LNCaP clone FGC (cell line): ENCODE results near the gene CRABP2.

Experiments used
- DNase-seq: peaks from one replicate; pipeline ENCODE4 v3.0.0-alpha.2; 2011; ENCODE audit warnings: low read depth
- H3K4me3 ChIP-seq: 2 replicates; pipeline ENCODE4 v1.5.1; 2011; ENCODE audit warnings: mild to moderate bottlenecking, low read depth, low read length, control low read depth
- CTCF ChIP-seq: IDR thresholded peaks from 2 replicates; pipeline ENCODE4 v1.5.1; 2012; ENCODE audit warnings: mild to moderate bottlenecking; ENCODE audit not compliant: control insufficient read depth, insufficient read depth; ENCODE audit errors: extremely low read depth

Gene CRABP2

DNA sequence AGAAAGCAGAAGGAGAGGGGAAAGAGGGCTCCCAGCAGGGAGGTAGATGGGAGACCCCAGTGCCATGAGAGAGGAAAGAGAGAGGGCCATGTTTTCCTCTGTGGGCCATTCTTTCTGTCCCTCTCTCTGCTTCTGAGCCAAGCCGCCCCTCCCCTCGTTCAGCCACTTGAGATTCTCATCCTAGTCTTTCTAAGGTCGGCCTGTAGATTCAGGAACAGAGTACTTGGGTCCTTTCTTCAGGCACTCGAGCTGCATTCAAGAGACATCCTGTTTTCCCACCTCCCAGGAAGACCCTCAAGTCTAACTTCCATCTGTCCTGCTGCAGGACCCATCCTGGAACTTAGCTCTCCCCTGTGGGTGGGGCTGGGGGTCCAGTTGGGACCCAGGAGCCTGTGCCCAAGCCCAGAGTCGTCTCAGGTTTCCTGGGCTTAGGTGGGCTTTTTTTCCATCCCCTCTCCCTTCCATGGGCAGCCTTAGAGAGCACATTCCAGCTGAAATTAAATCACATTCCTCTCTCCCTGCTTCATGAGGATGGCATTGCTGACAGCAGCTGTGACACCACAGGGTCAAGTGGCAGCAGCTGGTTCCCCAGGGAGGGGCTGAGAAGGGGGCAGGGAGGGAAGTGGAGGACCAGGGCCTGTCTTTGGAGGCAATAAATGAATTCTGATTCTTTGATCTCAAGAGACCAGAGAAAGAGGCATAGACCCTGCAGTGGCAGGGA lies 41.2 kb downstream of the CRABP2 start:
- no peak for DNase-seq
- TF ChIP-seq CTCF = no peak
- no peak overlapping the region for H3K4me3 ChIP-seq

DNA sequence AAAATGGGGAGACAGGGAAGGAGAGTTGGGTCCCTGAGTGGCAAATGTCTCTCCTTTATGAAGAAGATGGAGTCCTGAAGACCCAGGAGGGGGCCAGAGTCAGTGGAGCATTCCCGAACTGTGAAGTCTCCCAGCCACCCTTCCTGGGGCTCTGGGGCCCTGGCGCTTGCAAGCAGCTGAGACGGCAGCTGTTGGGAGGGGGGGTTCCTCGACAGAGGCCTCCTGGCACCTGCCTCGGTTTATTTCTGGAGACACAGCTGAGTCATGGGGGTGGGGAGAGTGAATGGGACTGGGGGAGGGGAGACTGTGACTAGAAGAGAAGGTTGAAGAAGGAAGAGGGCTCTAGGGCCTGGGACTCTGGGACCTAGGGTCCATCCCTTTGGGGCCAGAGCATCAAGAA lies 42.2 kb downstream of the CRABP2 start:
- H3K4me3 ChIP-seq = no peak overlapping the region
- no peak for TF ChIP-seq CTCF
- no peak for DNase-seq

DNA sequence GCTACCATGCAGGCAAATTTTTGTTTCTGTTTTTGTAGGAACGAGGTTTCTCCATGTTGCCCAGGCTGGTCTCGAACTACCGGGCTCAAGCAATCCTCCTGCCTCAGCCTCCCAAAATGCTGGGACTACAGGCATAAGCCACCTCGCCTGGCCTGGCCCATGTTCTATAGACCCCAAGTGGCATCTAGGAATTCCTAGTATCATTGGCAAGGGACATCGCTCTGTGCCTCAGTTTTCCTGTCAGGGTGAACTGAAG lies 42.7 kb downstream of the CRABP2 start:
- TF ChIP-seq CTCF = no peak
- H3K4me3 ChIP-seq = no peak overlapping the region
- DNase-seq = no peak

GRCh38 chr1:156662005-156662799 lies 43.2 kb downstream of the CRABP2 start:
- TF ChIP-seq CTCF = no peak
- H3K4me3 ChIP-seq = no peak overlapping the region
- DNase-seq = no peak

- no peak for DNase-seq
- peak overlapping the region; percentile 42 for H3K4me3 ChIP-seq
- TF ChIP-seq CTCF = no peak
Observed at GRCh38 chr1:156660752-156661112, 44.7 kb downstream of the CRABP2 start.

GRCh38 chr1:156659988-156660751 lies 45.2 kb downstream of the CRABP2 start:
- H3K4me3 ChIP-seq = peak overlapping the region; percentile 42
- DNase-seq = peak; percentile 47
- peak; percentile 99 for TF ChIP-seq CTCF
